ENCODE data around the gene PDS5A.
"Not testable (repeated sequence)": the region's sequence is repeated elsewhere in the genome, so short reads cannot be mapped to it uniquely, and the experiment has no call there.

The PDS5A gene

GRCh38 chr4:39825090-39825489 lies 152.6 kb downstream of the PDS5A start:
- no peak for DNase-seq (ENCODE audit: low read depth)

DNA sequence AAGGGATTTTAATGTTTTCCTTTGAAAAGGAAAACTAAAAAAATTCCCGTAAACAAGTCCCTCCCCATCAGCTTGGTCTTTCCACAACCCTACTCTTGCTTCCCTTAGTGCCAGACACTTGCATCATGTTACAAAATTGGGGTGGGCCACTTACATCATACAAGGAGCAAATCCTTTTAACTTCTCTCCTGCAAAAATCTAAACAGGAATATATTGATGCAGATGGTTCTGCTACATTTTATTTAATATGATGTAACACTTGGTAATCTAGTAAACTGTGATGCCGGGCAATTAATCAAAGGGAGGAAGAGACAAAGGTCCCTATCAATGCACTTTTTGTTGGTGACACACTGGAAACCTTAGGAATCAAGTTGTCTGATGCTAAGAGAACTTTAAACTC lies 154.5 kb downstream of the PDS5A start:
- DNase-seq (ENCODE audit: low read depth), result no peak

- DNase-seq (ENCODE audit: low read depth), result no peak
Observed at GRCh38 chr4:39822662-39823061, 155.0 kb downstream of the PDS5A start.

GRCh38 chr4:39821951-39822350 lies 155.8 kb downstream of the PDS5A start:
- DNase-seq (ENCODE audit: low read depth), result no peak

GRCh38 chr4:39820186-39820585 lies 157.5 kb downstream of the PDS5A start:
- no peak for DNase-seq (ENCODE audit: low read depth)

GRCh38 chr4:39818646-39819045 lies 159.1 kb downstream of the PDS5A start:
- no peak for DNase-seq (ENCODE audit: low read depth)

- DNase-seq (ENCODE audit: low read depth), result no peak
Observed at GRCh38 chr4:39814403-39815185, 163.1 kb downstream of the PDS5A start.

DNA sequence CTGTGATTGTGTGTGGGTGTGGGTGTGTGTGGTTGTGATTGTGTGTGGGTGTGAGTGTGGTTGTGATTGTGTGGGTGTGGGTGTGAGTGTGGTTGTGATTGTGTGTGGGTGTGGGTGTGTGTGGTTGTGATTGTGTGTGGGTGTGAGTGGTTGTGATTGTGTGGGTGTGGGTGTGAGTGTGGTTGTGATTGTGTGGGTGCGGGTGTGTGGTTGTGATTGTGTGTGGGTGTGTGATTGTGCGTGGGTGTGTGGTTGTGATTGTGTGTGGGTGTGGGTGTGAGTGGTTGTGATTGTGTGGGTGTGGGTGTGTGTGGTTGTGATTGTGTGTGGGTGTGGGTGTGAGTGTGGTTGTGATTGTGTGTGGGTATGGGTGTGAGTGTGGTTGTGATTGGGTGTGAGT lies 163.9 kb downstream of the PDS5A start:
- DNase-seq (ENCODE audit: low read depth), result not testable (repeated sequence)

DNA sequence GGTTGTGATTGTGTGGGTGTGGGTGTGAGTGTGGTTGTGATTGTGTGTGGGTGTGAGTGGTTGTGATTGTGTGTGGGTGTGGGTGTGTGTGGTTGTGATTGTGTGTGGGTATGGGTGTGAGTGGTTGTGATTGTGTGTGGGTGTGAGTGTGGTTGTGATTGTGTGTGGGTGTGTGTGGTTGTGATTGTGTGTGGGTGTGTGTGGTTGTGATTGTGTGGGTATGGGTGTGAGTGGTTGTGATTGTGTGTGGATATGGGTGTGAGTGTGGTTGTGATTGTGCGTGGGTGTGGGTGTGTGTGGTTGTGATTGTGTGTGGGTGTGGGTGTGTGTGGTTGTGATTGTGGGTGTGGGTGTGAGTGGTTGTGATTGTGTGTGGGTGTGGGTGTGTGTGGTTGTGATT lies 164.7 kb downstream of the PDS5A start:
- DNase-seq (ENCODE audit: low read depth), result not testable (repeated sequence)

DNA sequence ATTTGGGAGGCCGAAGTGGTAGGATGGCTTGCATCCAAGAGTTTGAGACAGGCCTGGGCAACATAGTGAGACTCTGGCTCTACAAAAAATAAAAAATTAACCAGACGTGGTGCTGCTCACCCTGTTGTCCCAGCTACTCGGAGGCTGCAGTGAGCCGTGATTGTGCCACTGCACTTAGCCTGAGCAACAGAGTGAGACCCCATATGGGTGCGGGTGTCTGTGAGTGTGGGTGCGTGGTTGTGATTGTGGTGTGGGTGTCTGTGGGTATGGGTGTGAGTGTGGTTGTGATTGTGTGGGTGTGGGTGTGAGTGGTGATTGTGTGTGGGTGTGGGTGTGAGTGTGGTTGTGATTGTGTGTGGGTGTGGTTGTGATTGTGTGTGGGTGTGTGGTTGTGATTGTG lies 165.2 kb downstream of the PDS5A start:
- DNase-seq (ENCODE audit: low read depth), result no peak

DNA sequence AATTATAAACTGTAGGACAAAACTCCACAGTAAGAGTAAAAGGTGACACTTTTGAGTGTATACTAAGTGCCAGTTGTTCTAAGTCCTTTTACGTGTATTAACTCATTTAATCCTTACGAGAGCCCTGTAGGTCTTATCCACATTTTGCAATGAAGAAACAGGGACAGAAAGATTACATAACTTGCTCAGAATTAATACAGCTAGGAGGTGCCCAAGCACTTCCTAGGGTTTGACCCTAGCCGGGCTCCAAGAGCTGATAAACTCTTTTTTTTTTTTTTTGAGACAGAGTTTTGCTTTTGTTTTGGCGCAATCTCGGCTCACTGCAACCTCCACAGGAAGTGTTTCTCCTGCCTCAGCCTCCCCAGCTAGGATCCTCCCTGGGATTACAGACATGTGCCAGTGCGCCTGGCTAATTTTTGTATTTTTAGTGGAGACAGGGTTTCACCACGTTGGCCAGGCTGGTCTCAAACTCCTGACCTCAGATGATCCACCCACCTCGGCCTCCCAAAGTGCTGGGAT lies 169.4 kb downstream of the PDS5A start:
- DNase-seq (ENCODE audit: low read depth), result no peak

DNA sequence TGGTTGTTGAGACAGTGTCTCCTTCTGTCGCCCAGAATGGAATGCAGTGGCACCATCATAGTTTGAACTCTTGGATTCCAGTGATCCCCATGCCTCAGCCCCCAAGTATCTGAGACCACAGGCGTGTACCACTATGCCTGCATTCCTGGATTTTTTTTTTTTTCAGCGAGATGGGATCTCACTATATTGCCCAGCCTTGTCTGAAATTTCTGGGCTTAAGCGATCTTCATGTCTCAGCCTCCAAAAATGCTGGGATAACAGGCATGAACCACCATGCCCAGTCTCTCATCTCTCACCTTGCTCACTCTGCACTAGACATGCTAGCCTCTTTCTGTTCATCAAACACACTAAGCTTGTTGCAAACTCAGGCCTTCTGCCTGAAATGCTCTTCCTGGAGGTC lies 175.7 kb downstream of the PDS5A start:
- DNase-seq (ENCODE audit: low read depth), result no peak

DNA sequence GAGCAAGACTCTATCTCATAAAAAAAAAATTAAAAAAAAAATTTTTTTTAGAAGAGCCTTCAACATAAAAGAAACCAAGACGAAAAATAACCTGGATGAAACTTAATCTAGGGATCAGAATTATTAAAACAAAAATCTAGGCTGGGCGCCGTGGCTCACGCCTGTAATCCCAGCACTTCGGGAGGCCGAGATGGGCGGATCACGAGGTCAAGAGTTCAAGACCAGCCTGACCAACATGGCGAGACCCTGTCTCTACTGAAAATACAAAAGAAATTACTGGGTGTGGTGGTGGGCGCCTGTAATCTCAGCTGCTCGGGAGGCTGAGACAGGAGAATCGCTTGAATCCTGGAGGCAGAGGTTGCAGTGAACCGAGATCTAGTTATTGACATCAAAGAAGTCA lies 184.7 kb downstream of the PDS5A start:
- not testable (repeated sequence) for DNase-seq (ENCODE audit: low read depth)

GRCh38 chr4:39792529-39792928 lies 185.2 kb downstream of the PDS5A start:
- no peak for DNase-seq (ENCODE audit: low read depth)

DNA sequence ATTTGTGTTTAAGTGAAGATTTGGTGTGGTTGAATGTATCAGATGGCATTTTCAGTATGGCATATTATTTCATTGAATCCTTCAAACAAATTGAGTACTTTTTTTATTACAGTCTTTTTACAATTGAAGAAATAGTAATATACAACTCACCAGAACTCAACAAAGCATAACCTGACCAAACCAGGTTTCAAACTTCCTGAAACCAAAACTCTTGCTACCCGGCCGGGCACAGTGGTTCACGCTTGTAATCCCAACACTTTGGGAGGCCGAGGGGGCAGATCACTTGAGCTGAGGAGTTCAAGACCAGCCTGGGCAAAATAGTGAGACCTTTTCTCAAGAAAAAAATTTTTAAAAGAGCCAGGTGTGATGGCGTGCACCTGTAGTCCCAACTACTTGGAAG lies 185.6 kb downstream of the PDS5A start:
- no peak for DNase-seq (ENCODE audit: low read depth)

- DNase-seq (ENCODE audit: low read depth), result no peak
Observed at GRCh38 chr4:39786838-39787237, 190.9 kb downstream of the PDS5A start.

DNA sequence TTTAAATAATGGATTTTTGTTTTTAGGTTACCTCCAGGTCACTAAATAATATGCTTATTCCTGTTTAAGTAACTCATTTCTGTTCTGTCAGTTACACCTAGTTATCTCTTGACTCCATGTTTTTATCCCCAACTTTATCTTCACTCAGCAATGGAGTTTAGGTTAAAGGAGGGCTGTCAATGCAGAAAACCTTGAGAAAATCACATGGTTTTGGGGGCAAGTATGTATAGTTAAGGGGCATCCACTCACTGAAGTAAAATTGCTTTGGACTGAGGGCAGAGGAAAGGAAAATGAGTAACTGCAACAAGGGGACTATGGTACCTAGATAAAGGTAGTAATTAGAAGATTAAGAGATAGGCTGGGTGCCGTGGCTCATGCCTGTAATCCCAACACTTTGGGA lies 192.6 kb downstream of the PDS5A start:
- DNase-seq (ENCODE audit: low read depth), result no peak

DNA sequence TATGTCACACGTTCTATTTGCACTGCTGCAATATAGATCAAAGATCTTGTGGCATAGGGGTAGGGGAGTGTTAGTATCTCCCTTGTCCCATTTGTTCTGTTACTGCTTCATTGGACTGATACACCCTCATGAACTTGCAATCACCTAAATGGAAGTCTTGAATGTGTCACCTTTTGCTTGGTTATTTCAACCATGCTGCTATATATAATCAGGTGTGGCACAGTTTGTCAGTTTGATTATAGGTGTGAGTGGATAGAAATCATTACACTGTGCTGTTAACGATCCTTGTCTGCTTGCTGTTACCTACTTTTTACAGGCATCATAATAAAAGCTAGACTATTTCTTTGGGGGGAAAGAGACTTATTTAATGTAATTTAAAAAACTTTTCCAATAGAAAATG lies 195.7 kb downstream of the PDS5A start:
- DNase-seq (ENCODE audit: low read depth), result not testable (repeated sequence)
